Suprapubic skin (tissue), 4 donors: Measurements from ENCODE around the gene FRAS1. TPM values are rescaled to one million over a fixed set of nuclear protein-coding genes. Genes with fewer than 3 reads are reported as not detected.

Source experiments
- DNase-seq, 2 donors: peaks; one replicate each; pipeline ENCODE4 v3.0.0-alpha.2; 2019; ENCODE audit warnings: low spot score in 2 of 2
- H3K27ac ChIP-seq: fragments of 200-600 bp; sonication (generic); one replicate; pipeline ENCODE4 v1.5.1; 2019
- H3K27me3 ChIP-seq: fragments of 200-600 bp; sonication (generic); one replicate; pipeline ENCODE4 v1.5.1; 2019
- H3K36me3 ChIP-seq: fragments of 200-600 bp; sonication (generic); one replicate; pipeline ENCODE4 v1.5.1; 2019
- H3K4me1 ChIP-seq: fragments of 200-600 bp; sonication (generic); one replicate; pipeline ENCODE4 v1.5.1; 2019
- H3K4me3 ChIP-seq: fragments of 200-600 bp; sonication (generic); one replicate; pipeline ENCODE4 v1.5.1; 2019; ENCODE audit warnings: mild to moderate bottlenecking
- H3K9me3 ChIP-seq: fragments of 200-600 bp; sonication (generic); one replicate; pipeline ENCODE4 v1.5.1; 2019
- EP300 ChIP-seq: sonication (generic); formaldehyde crosslinking; IDR thresholded peaks from one replicate; pipeline ENCODE4 v1.6.1; 2017; ENCODE audit warnings: antibody characterized with exemption
- POLR2A ChIP-seq, 2 donors: fragments of 450-650 bp; IDR thresholded peaks; one replicate each; pipeline ENCODE4 v1.6.1; 2017; ENCODE audit warnings: antibody characterized with exemption in 2 of 2, mild to moderate bottlenecking in 2 of 2, moderate library complexity in 2 of 2
- POLR2AphosphoS5 ChIP-seq, 3 donors: sonication (generic); formaldehyde crosslinking; IDR thresholded peaks; one replicate each; pipeline ENCODE4 v1.6.1; 2017; ENCODE audit warnings: antibody characterized with exemption in 3 of 3
- WGBS: methylation state at CpG from one replicate; pipeline ENCODE4 v1.1.5; 2018; 5-methylcytosine and 5-hydroxymethylcytosine counted together
- total RNA-seq, 4 donors: library from RNA; depleted of rRNA; stranded (reverse); fragments of >200 nt; gene quantifications; one replicate each; pipeline ENCODE4 v1.1.0, GENCODE V29; 2016
- TF ChIP-seq, protein P1 (sequence below), 2 donors: fragments of 200-600 bp in 1 of 2; fragments of 450-650 bp in 1 of 2; sonication (generic) in 1 of 2; IDR thresholded peaks; one replicate each; pipeline ENCODE4 v1.5.1; 2016 to 2019; ENCODE audit warnings: antibody characterized with exemption in 2 of 2, mild to moderate bottlenecking in 1 of 2, moderate library complexity in 1 of 2

Gene FRAS1
- total RNA-seq, 4 donors from 2014 or later: 1.4 to 24.9 (median 3.8) TPM

DNA sequence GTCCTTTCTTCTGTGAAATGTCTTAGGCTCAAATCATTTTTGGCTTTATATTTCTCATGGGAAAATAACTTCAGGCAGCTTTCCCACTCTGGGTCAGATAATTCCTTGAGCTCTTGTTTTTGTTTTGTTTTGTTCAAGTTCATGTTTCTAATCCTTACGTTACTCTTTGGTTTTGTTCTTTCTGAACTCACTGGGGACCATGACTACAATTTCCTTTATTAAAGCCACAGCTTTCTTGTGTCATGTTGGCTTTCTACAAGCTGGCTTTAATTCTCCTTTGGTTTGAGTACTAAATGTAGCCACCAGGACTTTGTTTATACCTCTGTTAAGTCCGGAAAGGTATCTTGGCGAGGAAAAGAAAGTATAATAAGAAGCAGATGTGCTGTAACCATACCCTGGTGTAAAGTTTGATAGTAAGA is 463.7 kb downstream of the FRAS1 start:
- TF ChIP-seq POLR2AphosphoS5 (IDR thresholded peaks at IDR 0.05) (no peak), POLR2A (IDR thresholded peaks at IDR 0.05) (no peak)

DNA sequence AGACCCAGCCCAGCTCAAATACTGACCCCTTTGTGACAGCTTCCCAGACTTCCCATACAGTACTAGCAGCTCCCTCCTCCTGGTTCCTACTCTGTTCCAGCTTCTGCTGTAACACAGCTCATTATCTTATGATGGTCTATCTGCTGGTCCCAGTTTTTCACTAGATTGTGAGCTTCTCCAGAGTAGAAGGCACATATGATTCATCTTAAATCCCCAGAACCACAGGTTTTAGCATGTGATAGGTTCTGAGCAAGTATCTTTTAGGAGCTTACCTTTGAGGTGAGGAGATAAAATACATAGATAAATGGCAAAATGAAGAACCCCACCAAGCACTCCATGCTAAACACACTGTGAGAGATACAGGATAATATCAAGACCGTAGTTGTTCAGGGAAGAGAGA is 466.9 kb downstream of the FRAS1 start:
- no peak for TF ChIP-seq POLR2A (IDR thresholded peaks at IDR 0.05)
- TF ChIP-seq, protein P1, sequence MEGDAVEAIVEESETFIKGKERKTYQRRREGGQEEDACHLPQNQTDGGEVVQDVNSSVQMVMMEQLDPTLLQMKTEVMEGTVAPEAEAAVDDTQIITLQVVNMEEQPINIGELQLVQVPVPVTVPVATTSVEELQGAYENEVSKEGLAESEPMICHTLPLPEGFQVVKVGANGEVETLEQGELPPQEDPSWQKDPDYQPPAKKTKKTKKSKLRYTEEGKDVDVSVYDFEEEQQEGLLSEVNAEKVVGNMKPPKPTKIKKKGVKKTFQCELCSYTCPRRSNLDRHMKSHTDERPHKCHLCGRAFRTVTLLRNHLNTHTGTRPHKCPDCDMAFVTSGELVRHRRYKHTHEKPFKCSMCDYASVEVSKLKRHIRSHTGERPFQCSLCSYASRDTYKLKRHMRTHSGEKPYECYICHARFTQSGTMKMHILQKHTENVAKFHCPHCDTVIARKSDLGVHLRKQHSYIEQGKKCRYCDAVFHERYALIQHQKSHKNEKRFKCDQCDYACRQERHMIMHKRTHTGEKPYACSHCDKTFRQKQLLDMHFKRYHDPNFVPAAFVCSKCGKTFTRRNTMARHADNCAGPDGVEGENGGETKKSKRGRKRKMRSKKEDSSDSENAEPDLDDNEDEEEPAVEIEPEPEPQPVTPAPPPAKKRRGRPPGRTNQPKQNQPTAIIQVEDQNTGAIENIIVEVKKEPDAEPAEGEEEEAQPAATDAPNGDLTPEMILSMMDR (IDR thresholded peaks at IDR 0.05): no peak
- TF ChIP-seq POLR2AphosphoS5 (IDR thresholded peaks at IDR 0.05): no peak
- no peak for TF ChIP-seq EP300
- Histone ChIP-seq H3K36me3 (no peaks in the 10 kb centered on the region), H3K9me3 (no peaks in the 10 kb centered on the region), H3K4me3 (no peak overlapping the region), H3K4me1 (no peaks in the 10 kb centered on the region), H3K27ac (no peak overlapping the region), H3K27me3 (no peaks in the 10 kb centered on the region)
- DNase-seq: no peak
- 43% methylated on average over 1 of the region's 1 CpG for WGBS

More for the DNA sequence above, 463.7 kb downstream of the FRAS1 start:
- H3K4me1 ChIP-seq: no peaks in the 10 kb centered on the region
- H3K27ac ChIP-seq: no peak overlapping the region
- no peaks in the 10 kb centered on the region for H3K9me3 ChIP-seq
- WGBS: 60% methylated on average over 3 of the region's 3 CpGs
- no peak overlapping the region for H3K4me3 ChIP-seq
- no peaks in the 10 kb centered on the region for H3K36me3 ChIP-seq
- H3K27me3 ChIP-seq: no peaks in the 10 kb centered on the region
- no peak for DNase-seq

DNA sequence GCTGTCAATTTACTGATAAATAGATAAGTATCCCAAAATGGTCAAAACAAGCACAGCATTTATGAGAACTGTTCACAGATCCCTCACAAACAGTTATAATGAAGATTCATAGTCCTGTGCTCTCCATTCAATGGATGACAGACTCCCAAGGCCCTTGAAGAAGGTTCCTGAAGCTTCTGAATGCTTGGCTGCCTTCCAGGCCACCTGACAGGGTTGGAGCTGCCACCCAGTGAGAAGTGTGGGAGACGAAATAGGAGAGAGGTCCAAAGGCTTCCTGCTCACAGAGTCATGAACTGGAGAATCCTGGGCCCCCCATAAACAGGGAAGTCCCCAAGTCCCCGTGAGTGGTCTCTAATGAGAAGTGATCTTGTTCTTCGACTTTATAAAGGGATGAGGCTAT is 468.4 kb downstream of the FRAS1 start:
- no peak for DNase-seq
- no peaks in the 10 kb centered on the region for H3K36me3 ChIP-seq
- no peaks in the 10 kb centered on the region for H3K27me3 ChIP-seq
- 85% methylated on average over 3 of the region's 3 CpGs for WGBS
- no peak overlapping the region for H3K27ac ChIP-seq
- no peaks in the 10 kb centered on the region for H3K9me3 ChIP-seq
- no peak overlapping the region for H3K4me3 ChIP-seq
- TF ChIP-seq, protein P1 (IDR thresholded peaks at IDR 0.05): no peak
- no peak for TF ChIP-seq POLR2AphosphoS5 (IDR thresholded peaks at IDR 0.05)
- TF ChIP-seq EP300: no peak
- no peaks in the 10 kb centered on the region for H3K4me1 ChIP-seq

DNA sequence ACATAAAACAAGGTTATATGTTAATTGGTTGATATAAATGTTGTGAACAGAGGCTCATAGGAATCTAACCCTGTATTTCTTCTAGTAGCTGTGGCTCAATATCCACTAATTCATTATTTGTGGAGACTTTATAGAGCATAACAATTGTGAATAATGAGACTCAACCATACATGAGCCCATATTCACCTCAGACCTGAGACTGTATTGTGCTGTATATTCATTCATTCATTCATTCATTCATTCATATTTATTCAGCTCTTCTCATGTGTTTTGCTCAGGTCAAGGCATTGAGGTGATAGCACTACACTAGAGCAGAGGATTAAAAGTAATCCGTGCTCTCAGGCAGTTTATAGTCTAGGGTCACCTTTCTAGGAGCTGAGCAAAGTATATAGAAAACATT is 470.0 kb downstream of the FRAS1 start:
- TF ChIP-seq EP300 (no peak), POLR2A (IDR thresholded peaks at IDR 0.05) (no peak), POLR2AphosphoS5 (IDR thresholded peaks at IDR 0.05) (no peak)
- TF ChIP-seq, protein P1 (IDR thresholded peaks at IDR 0.05): no peak
- Histone ChIP-seq H3K36me3 (no peaks in the 10 kb centered on the region), H3K9me3 (no peaks in the 10 kb centered on the region), H3K4me3 (no peak overlapping the region), H3K4me1 (no peaks in the 10 kb centered on the region), H3K27ac (no peak overlapping the region), H3K27me3 (no peaks in the 10 kb centered on the region)
- WGBS: 93% methylated on average over 1 of the region's 1 CpG
- DNase-seq: no peak

DNA sequence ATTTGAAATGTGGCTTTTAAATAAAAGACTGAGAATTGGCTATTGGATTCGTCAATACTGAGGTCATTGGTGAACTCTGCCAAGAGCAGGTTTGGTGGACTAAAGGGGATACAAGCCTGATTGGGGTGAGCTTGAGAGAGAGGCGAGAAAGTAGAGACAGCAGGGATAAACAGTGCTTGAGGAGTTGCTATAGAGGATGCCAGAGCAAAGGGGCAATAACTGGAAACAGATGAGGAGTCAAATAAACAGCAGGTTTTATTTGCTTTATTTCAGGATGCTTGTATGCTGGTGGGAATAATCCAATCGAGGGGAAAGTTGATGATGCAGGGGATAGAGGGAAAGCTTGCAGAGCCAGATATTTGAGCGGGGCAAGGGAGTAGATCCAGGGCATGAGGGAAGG is 470.4 kb downstream of the FRAS1 start:
- Histone ChIP-seq H3K4me1 (no peaks in the 10 kb centered on the region), H3K27me3 (no peaks in the 10 kb centered on the region), H3K9me3 (no peaks in the 10 kb centered on the region), H3K27ac (no peak overlapping the region), H3K4me3 (no peak overlapping the region), H3K36me3 (no peaks in the 10 kb centered on the region)
- no peak for TF ChIP-seq POLR2AphosphoS5 (IDR thresholded peaks at IDR 0.05)
- TF ChIP-seq, protein P1 (IDR thresholded peaks at IDR 0.05): no peak
- TF ChIP-seq POLR2A (IDR thresholded peaks at IDR 0.05): no peak
- TF ChIP-seq EP300: no peak
- DNase-seq: no peak
- 72% methylated on average over 4 of the region's 4 CpGs for WGBS

DNA sequence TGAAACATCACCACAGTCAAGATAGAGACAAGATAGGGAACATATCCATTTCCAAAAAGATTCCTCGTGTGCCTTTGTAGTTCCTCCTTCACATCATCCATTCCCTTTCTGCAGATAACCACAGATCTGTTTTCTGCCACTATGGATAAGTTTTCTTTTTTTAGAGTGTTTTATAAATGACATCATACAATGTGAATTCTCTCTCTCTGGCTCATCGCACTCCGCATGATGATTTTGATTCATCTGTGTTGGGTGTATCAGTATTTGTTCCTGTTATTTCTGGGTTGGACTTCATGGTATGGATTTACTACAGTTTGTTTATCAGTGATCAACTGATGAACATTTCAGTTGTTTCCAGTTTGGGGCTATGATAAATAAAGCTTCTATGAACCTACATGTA is 471.2 kb downstream of the FRAS1 start:
- no peaks in the 10 kb centered on the region for H3K4me1 ChIP-seq
- no peaks in the 10 kb centered on the region for H3K9me3 ChIP-seq
- no peak overlapping the region for H3K27ac ChIP-seq
- H3K36me3 ChIP-seq: no peaks in the 10 kb centered on the region
- no peak overlapping the region for H3K4me3 ChIP-seq
- no peaks in the 10 kb centered on the region for H3K27me3 ChIP-seq
- TF ChIP-seq POLR2AphosphoS5 (IDR thresholded peaks at IDR 0.05): no peak
- no peak for TF ChIP-seq POLR2A (IDR thresholded peaks at IDR 0.05)
- TF ChIP-seq, protein P1 (IDR thresholded peaks at IDR 0.05): no peak
- TF ChIP-seq EP300: no peak
- DNase-seq: no peak
- WGBS: 80% methylated on average over 3 of the region's 3 CpGs
